Stimulated activated naive CD8-positive, alpha-beta T cell treated with anti-CD3 and anti-CD28 coated beads, Interleukin-15, amount 100 ng/mL, for 72 hours (primary cell): ENCODE results near the gene HS6ST2.

Experiments
- ATAC-seq: fragments of 150-1000 bp; cut with Tn5 transposase; 2 replicates; pipeline ENCODE4 v1.10.0; 2021; ENCODE audit warnings: mild to moderate bottlenecking, moderate library complexity
- DNase-seq, 2 donors: peaks; one replicate each; pipeline ENCODE4 v3.0.0; 2021 to 2022
- H3K27ac Mint-ChIP-seq, 2 donors: one replicate each; pipeline ENCODE4 v1.8.0; 2022; ENCODE audit warnings: mild to moderate bottlenecking in 2 of 2, mixed read lengths in 2 of 2, moderate library complexity in 2 of 2
- H3K27me3 Mint-ChIP-seq: one replicate; pipeline ENCODE4 v1.8.0; 2022; ENCODE audit warnings: mixed read lengths
- H3K4me1 Mint-ChIP-seq: one replicate; pipeline ENCODE4 v1.8.0; 2022; ENCODE audit warnings: mild to moderate bottlenecking, mixed read lengths
- H3K4me3 Mint-ChIP-seq, 2 donors: one replicate each; pipeline ENCODE4 v1.8.0; 2022; ENCODE audit warnings: mild to moderate bottlenecking in 2 of 2, mixed read lengths in 2 of 2, moderate library complexity in 1 of 2
- H3K9me3 Mint-ChIP-seq, 2 donors: one replicate each; pipeline ENCODE4 v1.8.0; 2022; ENCODE audit warnings: mixed read lengths in 2 of 2

HS6ST2 gene

DNA sequence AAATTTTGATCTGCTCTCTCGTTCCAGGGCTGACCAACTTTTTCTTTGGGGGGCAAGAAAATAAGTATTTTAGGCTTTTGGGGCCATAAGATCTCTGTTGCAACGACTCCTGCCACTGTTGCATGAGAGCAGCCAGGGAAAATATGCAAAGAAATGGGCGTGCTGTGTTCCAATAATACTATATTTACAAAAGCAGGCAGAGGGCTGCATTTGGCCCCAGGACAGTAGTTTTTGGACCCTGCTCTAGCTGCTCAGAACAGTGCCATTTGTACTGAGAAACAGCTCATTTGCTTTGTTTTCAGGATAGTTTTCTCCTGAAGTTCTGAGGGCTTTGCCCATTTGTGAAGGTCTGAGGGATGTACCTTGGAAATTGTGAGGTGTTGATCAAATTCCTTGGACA is 334.5 kb downstream of the HS6ST2 start:
- Mint-ChIP-seq H3K9me3 (no peaks in the 10 kb centered on the region), H3K27ac (no peak overlapping the region), H3K4me1 (peaks cover 10% of the 10 kb centered on the region), H3K27me3 (no peaks in the 10 kb centered on the region), H3K4me3 (no peak overlapping the region)
- ATAC-seq (no peak), DNase-seq (no peak)

- H3K4me1 Mint-ChIP-seq: peaks cover 10% of the 10 kb centered on the region
- DNase-seq: no peak
- no peak for ATAC-seq
- H3K9me3 Mint-ChIP-seq: no peaks in the 10 kb centered on the region
- no peak overlapping the region for H3K4me3 Mint-ChIP-seq
- H3K27ac Mint-ChIP-seq: no peak overlapping the region
- no peaks in the 10 kb centered on the region for H3K27me3 Mint-ChIP-seq
These were observed 335.1 kb downstream of the HS6ST2 start for GRCh38 chrX:132623300-132623699.

DNA sequence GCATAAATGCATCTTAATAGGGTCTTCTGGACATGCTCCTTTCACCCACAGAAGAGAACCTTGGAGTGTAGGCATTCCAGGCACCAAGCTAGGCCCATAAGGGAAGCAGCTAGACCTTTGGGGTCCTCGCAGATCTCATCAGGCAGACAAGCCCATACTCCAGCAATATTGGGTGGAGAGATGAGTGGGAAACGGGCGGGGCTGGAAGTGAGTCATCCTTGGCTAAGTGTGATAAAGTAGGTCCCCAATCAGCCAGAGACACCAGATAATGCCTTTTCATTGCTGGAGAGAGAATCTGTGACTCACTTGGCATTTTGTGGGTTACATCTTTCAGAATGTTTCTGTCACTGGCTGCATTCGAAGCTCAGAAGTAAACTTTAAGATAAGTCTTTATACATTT is 336.3 kb downstream of the HS6ST2 start:
- H3K9me3 Mint-ChIP-seq: no peaks in the 10 kb centered on the region
- DNase-seq (peak; percentile 27 to 54), ATAC-seq (peak; percentile 97)
- no peaks in the 10 kb centered on the region for H3K27me3 Mint-ChIP-seq
- peaks cover 10% of the 10 kb centered on the region for H3K4me1 Mint-ChIP-seq
- H3K4me3 Mint-ChIP-seq: no peak overlapping the region
- H3K27ac Mint-ChIP-seq: peak overlapping the region in 1 of 2 donors; percentile 78

DNA sequence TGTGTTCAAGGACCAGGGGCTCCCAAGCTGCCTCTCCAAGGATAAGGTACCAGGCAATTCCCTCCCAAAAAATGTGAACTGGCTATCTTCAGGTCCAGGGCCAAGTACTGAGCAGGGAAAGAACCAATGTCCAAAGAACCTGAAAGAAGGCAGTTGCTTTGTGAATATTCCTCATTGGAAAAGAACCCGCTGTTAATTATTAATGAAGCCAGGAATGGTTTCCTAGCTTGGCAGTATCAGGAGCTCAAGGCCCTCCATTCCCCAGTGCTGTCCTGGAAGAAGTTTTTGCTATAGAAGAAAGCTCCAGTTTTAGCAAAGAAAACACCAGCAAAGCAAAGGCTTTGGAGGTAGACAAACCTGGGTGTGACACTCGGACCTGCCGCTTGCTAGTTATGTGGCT is 339.6 kb downstream of the HS6ST2 start:
- no peak overlapping the region for H3K27ac Mint-ChIP-seq
- no peak for ATAC-seq
- no peak for DNase-seq
- H3K9me3 Mint-ChIP-seq: no peaks in the 10 kb centered on the region
- H3K4me1 Mint-ChIP-seq: peaks cover 6% of the 10 kb centered on the region
- H3K27me3 Mint-ChIP-seq: no peaks in the 10 kb centered on the region
- no peak overlapping the region for H3K4me3 Mint-ChIP-seq

DNA sequence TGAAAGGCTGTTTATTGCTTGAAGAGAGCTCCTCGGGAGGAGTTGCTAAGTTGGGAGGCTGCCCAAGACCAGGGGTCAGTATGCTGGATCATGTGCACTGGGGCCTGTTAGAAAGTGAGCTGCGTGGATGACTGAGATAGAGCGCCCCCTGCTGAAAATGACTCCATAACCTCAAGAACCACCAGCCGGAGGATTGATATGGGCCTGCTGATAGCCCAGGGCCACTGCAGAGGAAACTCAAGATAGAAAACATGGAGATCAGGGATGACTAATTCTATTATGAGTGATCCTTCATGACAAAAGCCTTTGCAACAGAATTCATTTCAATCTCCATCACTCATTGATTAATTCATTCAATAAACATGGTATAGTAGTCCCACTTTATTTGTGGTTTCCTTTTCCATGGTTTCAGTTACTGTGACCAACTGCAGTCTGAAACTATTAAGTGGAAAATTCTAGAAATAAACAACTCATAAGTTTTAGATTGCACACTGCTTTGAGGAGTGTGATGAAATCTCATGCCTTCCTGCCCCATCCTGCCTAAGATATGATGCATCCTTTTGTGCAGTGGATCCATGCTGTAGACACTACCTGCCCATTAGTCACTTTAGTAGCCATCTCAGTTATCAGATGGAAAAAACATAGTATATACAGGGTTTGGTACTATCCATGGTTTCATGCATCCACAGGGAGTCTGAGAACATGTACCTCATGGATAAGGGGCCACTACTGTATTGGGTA is 342.9 kb downstream of the HS6ST2 start:
- ATAC-seq (peak; percentile 74), DNase-seq (peak; percentile 9 to 29)
- H3K27me3 Mint-ChIP-seq: no peaks in the 10 kb centered on the region
- no peaks in the 10 kb centered on the region for H3K9me3 Mint-ChIP-seq
- peak overlapping the region in 1 of 2 donors; percentile 19 for H3K27ac Mint-ChIP-seq
- no peak overlapping the region for H3K4me3 Mint-ChIP-seq
- H3K4me1 Mint-ChIP-seq: no peaks in the 10 kb centered on the region

DNA sequence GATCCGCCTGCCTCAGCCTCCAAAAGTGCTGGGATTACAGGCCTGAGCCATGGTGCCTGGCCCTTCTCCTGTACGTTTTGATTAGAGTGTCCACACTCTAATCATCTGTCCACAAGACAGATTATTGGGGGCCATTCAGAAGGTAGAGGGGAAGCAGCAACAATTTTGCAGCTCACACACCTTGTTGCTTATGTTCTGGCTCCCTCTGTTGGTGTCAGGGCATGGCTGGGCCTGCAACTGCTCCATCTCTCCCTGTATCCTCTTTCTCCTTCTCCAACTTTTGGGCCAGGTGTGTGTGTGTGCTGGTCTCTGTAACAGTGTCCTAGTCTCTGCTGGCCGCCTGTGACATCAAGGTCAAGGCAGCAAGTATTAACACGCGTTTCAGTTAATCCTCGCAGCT is 344.1 kb downstream of the HS6ST2 start:
- H3K4me1 Mint-ChIP-seq: no peaks in the 10 kb centered on the region
- no peaks in the 10 kb centered on the region for H3K27me3 Mint-ChIP-seq
- H3K27ac Mint-ChIP-seq: no peak overlapping the region
- H3K9me3 Mint-ChIP-seq: no peaks in the 10 kb centered on the region
- ATAC-seq (no peak), DNase-seq (no peak)
- H3K4me3 Mint-ChIP-seq: no peak overlapping the region

GRCh38 chrX:132613801-132614200 is 344.6 kb downstream of the HS6ST2 start:
- no peaks in the 10 kb centered on the region for H3K27me3 Mint-ChIP-seq

DNA sequence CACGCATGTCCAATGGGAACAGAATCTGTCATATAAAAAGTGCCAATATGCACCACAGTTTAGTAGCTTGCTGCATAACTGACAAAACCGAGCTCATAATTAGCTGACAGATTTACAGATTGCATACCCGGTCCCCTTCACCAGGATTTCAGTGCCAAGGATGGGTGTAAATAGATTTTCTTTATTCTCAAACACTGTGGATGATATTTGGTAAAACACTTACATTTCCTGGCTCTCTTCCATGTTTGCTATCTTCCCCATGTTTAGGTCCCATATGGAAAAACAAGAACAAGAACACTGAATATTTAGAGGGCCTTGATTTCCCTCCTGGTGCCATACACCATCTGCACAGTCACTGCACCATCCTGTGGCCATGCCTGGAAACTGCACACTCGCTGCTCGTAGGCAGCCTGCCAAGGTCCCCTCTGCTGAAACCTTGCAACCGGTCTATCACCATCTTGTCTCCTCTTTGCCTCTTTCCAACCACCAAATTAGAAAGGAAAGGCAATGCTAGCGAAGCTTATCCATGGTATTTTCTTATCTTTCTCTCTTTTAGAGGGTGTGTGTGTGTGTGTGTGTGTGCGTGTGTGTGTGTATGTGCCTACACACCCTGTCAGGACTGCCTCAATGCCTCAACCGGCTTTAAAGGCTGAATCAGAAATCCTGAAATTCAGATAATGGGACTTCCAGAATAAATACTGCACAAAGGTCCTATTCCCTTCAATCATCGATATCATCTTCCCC is 345.4 kb downstream of the HS6ST2 start:
- Mint-ChIP-seq H3K9me3 (no peaks in the 10 kb centered on the region), H3K4me3 (no peak overlapping the region), H3K27me3 (no peaks in the 10 kb centered on the region), H3K4me1 (no peaks in the 10 kb centered on the region), H3K27ac (no peak overlapping the region)
- peak; percentile 76 for ATAC-seq
- DNase-seq: peak; percentile 16 to 35

More at GRCh38 chrX:132613801-132614200, 344.6 kb downstream of the HS6ST2 start:
- Mint-ChIP-seq H3K4me3 (no peak overlapping the region), H3K4me1 (no peaks in the 10 kb centered on the region), H3K9me3 (no peaks in the 10 kb centered on the region), H3K27ac (no peak overlapping the region)
- DNase-seq (no peak), ATAC-seq (no peak)

GRCh38 chrX:132610536-132610935 is 347.9 kb downstream of the HS6ST2 start:
- H3K9me3 Mint-ChIP-seq: no peaks in the 10 kb centered on the region

GRCh38 chrX:132609362-132609848 is 349.0 kb downstream of the HS6ST2 start:
- Mint-ChIP-seq H3K4me1 (no peaks in the 10 kb centered on the region), H3K27me3 (no peaks in the 10 kb centered on the region), H3K4me3 (no peak overlapping the region), H3K9me3 (no peaks in the 10 kb centered on the region), H3K27ac (no peak overlapping the region)
- DNase-seq: no peak
- no peak for ATAC-seq

More at GRCh38 chrX:132610536-132610935, 347.9 kb downstream of the HS6ST2 start:
- Mint-ChIP-seq H3K27ac (no peak overlapping the region), H3K4me3 (no peak overlapping the region), H3K27me3 (no peaks in the 10 kb centered on the region), H3K4me1 (no peaks in the 10 kb centered on the region)
- ATAC-seq: no peak
- DNase-seq: no peak

- H3K4me1 Mint-ChIP-seq: no peaks in the 10 kb centered on the region
- no peak for DNase-seq
- H3K27me3 Mint-ChIP-seq: no peaks in the 10 kb centered on the region
- H3K4me3 Mint-ChIP-seq: no peak overlapping the region
- H3K9me3 Mint-ChIP-seq: no peaks in the 10 kb centered on the region
- H3K27ac Mint-ChIP-seq: no peak overlapping the region
- no peak for ATAC-seq
These were observed 354.6 kb downstream of the HS6ST2 start for GRCh38 chrX:132603700-132604286.

- Mint-ChIP-seq H3K27ac (no peak overlapping the region), H3K27me3 (no peaks in the 10 kb centered on the region), H3K4me1 (no peaks in the 10 kb centered on the region), H3K4me3 (no peak overlapping the region), H3K9me3 (no peaks in the 10 kb centered on the region)
- ATAC-seq (no peak), DNase-seq (no peak)
These were observed 355.7 kb downstream of the HS6ST2 start for GRCh38 chrX:132602701-132603100.

DNA sequence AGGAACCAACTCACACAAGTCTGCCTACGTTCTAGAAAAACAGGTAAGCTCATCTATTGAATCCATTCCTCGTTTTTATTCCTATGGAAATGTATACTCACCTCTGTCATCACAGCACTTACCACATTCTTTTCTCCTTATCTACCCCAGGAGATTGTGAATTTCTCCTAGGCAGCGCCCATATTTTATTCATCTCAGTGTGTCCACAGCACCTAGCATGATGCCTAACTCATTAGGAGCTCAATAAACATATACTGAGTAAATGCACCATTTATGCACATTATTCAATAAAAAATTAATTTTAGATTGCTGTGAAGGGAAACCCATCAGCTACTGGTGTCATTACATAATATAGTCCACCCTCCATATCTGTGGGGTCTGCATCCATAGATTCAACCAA is 363.4 kb downstream of the HS6ST2 start:
- H3K4me3 Mint-ChIP-seq: no peak overlapping the region
- DNase-seq: no peak
- no peaks in the 10 kb centered on the region for H3K27me3 Mint-ChIP-seq
- ATAC-seq: no peak
- H3K4me1 Mint-ChIP-seq: no peaks in the 10 kb centered on the region
- no peaks in the 10 kb centered on the region for H3K9me3 Mint-ChIP-seq
- H3K27ac Mint-ChIP-seq: no peak overlapping the region

DNA sequence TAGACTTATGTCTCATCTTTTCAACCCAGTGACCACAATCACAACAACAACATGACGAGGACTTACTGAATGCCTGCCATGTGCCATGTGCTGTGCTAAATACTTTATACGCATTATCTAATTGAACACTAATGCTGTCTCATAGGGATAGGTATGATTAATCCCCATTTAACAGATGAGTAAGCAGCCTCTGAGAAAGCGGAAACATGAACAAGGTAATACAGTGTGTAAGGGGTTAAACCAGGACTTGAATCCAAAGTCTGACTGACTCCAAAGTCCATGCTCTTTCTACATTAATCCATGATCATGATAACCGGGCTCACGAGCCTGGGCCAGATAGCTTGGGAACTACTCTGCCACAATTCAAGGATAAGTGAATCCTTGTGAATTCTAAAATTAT is 364.3 kb downstream of the HS6ST2 start:
- no peak for ATAC-seq
- no peaks in the 10 kb centered on the region for H3K27me3 Mint-ChIP-seq
- no peaks in the 10 kb centered on the region for H3K9me3 Mint-ChIP-seq

DNA sequence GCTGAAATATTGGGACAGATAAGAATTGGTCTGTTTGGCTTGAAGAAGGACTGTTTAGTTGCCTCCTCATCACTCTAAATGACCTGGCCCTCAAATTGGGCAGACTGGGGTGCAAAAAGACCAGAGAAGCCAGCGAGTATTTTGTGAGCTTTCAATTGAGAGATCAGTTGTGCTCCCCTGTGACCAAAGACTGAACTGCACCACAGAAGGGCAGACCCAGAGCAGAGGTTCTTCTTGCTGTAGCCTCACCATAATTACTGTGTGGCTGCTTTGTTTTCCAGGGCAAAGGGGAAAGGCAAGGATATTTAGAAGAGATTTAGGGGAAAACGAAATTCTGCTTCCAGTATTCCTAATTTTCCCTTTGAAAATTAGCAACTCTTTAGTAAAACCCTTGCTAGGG is 365.5 kb downstream of the HS6ST2 start:
- Mint-ChIP-seq H3K9me3 (no peaks in the 10 kb centered on the region), H3K4me3 (no peak overlapping the region), H3K27me3 (no peaks in the 10 kb centered on the region), H3K27ac (no peak overlapping the region), H3K4me1 (no peaks in the 10 kb centered on the region)
- ATAC-seq (no peak), DNase-seq (no peak)

More for the DNA sequence above, 364.3 kb downstream of the HS6ST2 start:
- H3K27ac Mint-ChIP-seq: no peak overlapping the region
- DNase-seq: no peak
- H3K4me3 Mint-ChIP-seq: no peak overlapping the region
- no peaks in the 10 kb centered on the region for H3K4me1 Mint-ChIP-seq

GRCh38 chrX:132591719-132592275 is 366.6 kb downstream of the HS6ST2 start:
- Mint-ChIP-seq H3K27ac (no peak overlapping the region), H3K27me3 (no peaks in the 10 kb centered on the region), H3K9me3 (no peaks in the 10 kb centered on the region), H3K4me3 (no peak overlapping the region), H3K4me1 (no peaks in the 10 kb centered on the region)
- no peak for ATAC-seq
- no peak for DNase-seq
